Measurements from ENCODE around the gene ZNF614.
"Not testable (repeated sequence)": the region's sequence is repeated elsewhere in the genome, so short reads cannot be mapped to it uniquely, and the experiment has no call there.

Gene ZNF614

GRCh38 chr19:51986309-51987291 is 41.6 kb downstream of the ZNF614 start, which contains the start of gene ZNF350:
ZNF350 (minus strand) TSS chr19:51986840; CDS start chr19:51974360, 12,480 bp downstream.
- peak; percentile 83 for DNase-seq

- DNase-seq: no peak
Measured at GRCh38 chr19:51983361-51983760, 44.8 kb downstream of the ZNF614 start.

- not testable (repeated sequence) for DNase-seq
Measured at GRCh38 chr19:51980926-51981325, 47.3 kb downstream of the ZNF614 start.

- no peak for DNase-seq
Measured at GRCh38 chr19:51980116-51980736, 48.0 kb downstream of the ZNF614 start.

GRCh38 chr19:51978882-51979281 is 49.3 kb downstream of the ZNF614 start:
- no peak for DNase-seq

GRCh38 chr19:51977346-51977745 is 50.8 kb downstream of the ZNF614 start:
- no peak for DNase-seq

- DNase-seq: no peak
Measured at GRCh38 chr19:51976852-51977251, 51.3 kb downstream of the ZNF614 start.

GRCh38 chr19:51975787-51976186 is 52.4 kb downstream of the ZNF614 start:
- DNase-seq: not testable (repeated sequence)

GRCh38 chr19:51971624-51972023 is 56.6 kb downstream of the ZNF614 start:
- peak; percentile 7 for DNase-seq

GRCh38 chr19:51970718-51971117 is 57.5 kb downstream of the ZNF614 start:
- DNase-seq: no peak

- no peak for DNase-seq
Measured at GRCh38 chr19:51965583-51965982, 62.6 kb downstream of the ZNF614 start.
